Measurements from ENCODE around the gene TPPP2.

Gene TPPP2

GRCh38 chr14:21059842-21060613 lies 30.0 kb downstream of the TPPP2 start:
- no peak for DNase-seq

GRCh38 chr14:21060614-21061346 lies 30.8 kb downstream of the TPPP2 start:
- no peak for DNase-seq

DNA sequence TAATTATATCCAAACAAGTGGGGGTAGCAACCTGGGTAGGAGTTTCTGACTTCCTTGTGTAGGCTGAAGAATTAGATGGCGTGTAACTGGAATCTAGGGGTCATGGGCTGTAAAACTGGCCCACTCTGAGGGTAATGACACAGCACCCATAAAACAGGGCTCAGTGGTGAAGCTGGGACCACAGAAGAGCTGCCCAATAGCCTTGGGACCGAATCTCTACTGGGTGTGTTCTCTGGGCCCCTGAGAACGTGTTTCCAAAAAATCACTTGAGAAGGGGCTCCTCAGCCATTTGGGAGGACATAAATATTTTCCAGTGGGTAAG lies 31.3 kb downstream of the TPPP2 start:
- no peak for DNase-seq

DNA sequence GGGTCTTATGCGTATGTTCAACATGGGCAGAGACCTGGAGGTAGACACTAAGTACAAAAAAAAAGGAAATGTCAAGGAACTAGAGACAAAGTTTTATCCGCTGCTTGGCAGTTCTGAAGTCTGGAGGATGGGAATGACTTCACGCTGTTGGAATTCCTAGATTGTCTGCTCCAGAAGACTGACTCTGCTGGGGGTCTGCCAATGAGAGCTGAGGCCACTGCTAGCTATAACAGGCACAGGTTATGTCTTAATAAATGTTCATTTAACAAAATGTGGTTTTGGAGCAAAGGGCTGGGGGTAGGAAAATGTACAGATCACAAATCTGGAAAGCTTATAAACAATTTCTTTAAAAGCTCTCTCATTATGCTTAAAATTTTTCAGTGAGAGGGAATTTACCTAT lies 33.5 kb downstream of the TPPP2 start:
- DNase-seq: no peak

GRCh38 chr14:21066882-21067502 lies 37.0 kb downstream of the TPPP2 start:
- peak in 1 of 2 donors; percentile 39 for DNase-seq

- DNase-seq: peak; percentile 70 to 76
Observed at GRCh38 chr14:21068521-21069387, 38.7 kb downstream of the TPPP2 start.

DNA sequence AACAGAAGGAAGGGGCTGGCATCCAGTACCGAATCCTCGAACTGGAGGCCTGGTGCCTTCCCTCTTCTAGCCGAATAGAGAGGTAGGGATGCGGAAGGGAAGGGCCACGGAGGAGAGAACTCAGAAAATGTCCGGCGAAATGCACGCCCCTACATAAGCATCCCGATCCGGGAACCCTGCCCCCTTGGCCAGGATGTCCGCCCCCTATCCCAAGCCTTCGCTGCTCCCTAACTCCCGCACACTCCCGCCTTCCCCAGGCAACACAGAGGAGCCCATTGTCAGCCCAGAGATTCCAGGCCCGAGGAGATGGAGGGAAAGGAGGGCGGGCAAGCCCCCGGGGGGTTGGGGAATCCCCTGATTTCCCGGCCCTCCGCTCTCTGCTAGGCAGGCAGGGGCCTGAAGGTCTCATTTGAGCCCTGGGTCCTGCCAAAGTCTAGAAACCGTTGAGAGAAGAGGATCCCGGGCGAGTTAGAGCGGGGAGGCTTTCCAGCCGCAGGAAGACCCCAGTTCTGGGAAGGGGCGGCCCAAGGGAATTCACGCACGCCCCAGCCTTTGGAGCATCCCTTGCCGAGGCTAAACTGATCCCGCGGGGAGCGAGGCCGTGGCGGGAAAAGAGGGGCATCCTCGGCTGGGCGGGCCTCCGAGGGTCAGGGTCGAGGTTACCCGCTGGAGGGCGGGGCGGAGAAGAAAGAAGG lies 39.5 kb downstream of the TPPP2 start:
- DNase-seq: peak in 1 of 2 donors; percentile 45

GRCh38 chr14:21070083-21070609 lies 40.1 kb downstream of the TPPP2 start, which contains the start of gene ARHGEF40:
TSS of gene ARHGEF40 (plus strand) at chr14:21070304. CDS start at chr14:21070397, 93 bp downstream.
- DNase-seq: peak in 1 of 2 donors; percentile 37

DNA sequence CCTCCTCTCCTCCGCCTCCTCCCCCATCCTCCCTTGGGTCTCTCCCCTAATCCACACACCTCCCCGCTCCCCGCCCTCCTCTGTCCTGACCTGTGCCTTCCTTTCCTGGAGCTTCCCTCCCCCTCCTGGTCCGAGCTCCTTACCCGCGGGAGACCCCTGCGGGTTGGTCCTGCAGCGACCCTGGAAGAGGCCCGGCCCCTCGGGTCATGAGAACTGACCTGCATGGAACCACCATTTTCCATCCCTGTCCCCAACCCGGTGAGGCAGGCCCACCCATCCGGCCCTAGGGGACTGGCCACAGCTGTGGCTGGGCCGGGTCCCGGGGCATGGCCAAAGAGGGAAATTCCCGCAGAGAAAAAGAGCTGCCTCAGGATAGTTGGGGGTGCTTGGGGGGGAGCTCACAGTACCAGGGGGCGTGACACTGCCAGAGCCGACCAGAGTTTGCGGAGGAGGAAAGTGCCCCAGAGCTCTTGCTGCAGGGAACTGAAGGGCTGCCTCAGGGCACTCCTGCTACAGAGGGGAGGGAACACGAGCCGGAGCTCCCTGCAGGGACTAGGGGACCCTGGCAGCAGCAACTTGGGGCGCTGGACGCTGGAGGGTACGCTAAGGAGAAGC lies 40.7 kb downstream of the TPPP2 start:
- DNase-seq: peak; percentile 28 to 47

DNA sequence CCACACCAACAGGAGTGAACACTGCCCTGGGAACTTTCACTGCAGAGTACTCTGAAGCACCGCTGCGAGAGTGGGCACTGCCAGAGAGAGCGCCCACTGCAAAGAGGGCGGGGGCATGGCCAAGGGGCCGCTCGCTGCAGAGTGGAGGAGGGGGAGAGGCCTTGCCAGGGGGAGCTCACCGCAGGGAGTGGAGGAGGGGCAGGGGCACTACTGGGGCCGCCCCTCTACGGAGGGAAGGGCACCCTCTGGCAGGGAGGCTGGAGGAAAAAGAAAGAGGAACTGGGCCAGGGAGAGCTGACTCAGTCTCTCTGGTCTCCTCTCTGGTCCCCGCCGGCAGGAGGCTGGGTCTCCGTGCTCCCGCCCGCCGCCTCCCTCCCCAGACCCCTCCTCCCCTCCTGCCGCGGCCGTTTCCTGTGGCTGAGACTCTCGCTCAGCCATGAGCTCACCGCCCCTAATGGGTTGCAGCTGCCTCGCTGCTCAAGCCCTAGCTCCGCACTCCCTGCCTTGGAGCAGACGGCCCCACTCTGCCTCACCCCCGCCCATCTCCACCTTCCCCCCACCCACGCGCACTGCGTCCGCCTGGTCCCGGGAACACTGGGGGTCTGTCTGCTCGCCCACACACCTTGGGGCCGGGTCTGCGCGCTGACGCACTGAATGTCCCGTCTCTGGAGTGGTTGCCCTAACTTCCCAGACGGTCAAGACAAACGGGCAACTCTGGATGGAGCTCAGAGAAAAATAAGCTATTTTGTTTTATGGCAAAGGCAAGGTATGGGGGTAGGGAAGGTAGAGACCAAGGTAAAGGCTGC lies 41.4 kb downstream of the TPPP2 start:
- DNase-seq: peak; percentile 59 to 80

DNA sequence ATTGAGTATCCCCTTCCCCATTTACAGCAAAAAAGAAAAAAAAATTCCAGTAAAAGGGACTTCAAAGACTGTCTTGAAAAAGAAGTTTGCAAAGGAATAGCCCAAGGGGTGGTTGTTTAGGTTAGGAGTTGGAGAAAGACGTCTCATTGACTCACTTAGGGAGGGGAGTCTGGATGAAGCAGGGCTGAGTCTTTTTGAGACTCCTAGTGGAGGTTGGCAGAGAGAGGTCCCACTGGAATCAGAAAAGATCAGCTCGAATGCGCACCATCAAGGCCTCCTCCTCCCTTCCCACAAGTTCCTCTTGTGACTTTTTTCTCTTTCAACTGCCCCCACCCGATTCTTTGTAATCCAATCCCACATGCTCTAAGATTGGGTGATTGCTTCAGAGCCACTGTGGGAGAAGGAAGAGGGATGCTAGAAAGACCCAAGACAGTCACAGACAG lies 42.0 kb downstream of the TPPP2 start:
- no peak for DNase-seq

GRCh38 chr14:21072781-21073339 lies 42.8 kb downstream of the TPPP2 start:
- no peak for DNase-seq

DNA sequence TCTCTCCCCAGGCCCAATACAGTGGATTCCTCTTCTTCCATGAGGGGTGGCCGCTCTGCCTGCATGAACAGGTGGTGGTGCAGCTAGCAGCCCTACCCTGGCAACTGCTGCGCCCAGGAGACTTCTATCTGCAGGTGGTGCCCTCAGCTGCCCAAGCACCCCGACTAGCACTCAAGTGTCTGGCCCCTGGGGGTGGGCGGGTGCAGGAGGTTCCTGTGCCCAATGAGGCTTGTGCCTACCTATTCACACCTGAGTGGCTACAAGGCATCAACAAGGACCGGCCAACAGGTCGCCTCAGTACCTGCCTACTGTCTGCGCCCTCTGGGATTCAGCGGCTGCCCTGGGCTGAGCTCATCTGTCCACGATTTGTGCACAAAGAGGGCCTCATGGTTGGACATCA lies 43.9 kb downstream of the TPPP2 start:
- no peak for DNase-seq

GRCh38 chr14:21074398-21075272 lies 44.6 kb downstream of the TPPP2 start:
- DNase-seq: no peak

GRCh38 chr14:21075719-21076437 lies 45.9 kb downstream of the TPPP2 start:
- DNase-seq: no peak

DNA sequence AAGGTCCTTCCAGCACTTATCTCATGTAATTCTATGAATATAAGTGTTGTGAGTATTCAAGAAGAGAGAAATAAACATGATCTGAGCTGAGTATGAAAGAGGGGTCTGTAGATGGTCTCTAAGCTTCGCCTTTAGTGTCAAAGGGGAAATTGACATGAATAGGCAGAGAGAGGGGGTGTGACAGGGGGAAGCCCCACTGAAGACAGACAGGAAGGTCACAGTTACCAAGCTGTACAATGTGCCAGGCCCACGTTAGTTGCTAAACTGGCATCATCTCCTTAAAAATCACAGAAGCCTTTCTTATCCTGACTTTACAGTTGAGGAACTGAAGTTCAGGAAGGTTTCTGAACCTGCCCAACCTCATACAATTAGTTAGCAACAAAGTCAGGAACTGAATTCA lies 47.7 kb downstream of the TPPP2 start:
- no peak for DNase-seq

DNA sequence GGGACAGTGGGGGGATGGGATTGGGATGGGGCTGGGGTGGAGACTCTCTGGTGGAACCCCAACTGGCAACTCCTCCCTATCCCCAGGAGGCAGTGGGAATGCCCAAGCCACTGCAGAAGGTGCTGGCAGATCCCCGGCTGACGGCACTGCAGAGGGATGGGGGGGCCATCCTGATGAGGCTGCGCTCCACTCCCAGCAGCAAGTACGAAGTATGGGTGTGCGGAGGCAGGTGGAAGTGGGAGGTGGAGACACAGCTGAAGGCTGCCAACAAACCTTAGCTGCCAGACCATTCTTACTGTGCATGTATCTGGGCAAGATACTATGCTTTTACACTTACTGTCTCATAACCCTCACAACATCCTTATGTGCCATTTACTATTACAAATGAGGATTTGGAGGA lies 48.3 kb downstream of the TPPP2 start:
- DNase-seq: no peak

DNA sequence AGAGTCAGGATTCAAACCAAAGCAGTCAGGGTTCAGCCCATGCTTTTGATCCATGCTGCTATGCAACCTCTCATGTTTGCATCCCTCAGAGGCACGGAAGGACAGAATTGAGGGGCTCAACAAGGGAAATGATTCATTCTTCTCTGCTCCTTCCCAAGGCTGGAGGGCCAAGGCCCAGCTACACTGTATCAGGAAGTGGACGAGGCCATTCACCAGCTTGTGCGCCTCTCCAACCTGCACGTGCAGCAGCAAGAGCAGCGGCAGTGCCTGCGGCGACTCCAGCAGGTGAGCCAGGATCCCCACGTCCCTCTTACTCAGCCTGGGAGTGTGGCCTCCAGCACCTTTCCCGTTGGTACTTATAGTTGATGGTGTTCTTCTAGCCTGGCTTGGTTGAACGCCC lies 48.7 kb downstream of the TPPP2 start:
- DNase-seq: no peak

Data from CD4-positive, alpha-beta T cell treated with Interleukin-1 beta for 1 hour (primary cell).